GM20000 (cell line): ENCODE results near the gene SDC3.

Experiments used
- DNase-seq: peaks from one replicate; pipeline ENCODE4 v3.0.0; 2012; ENCODE audit warnings: low spot score
- TF ChIP-seq, protein P1 (sequence below): IDR thresholded peaks from 2 replicates; pipeline ENCODE4 v1.5.1; 2012; ENCODE audit warnings: mild to moderate bottlenecking, control low read depth; ENCODE audit errors: extremely low read depth, missing control alignments

Gene SDC3

DNA sequence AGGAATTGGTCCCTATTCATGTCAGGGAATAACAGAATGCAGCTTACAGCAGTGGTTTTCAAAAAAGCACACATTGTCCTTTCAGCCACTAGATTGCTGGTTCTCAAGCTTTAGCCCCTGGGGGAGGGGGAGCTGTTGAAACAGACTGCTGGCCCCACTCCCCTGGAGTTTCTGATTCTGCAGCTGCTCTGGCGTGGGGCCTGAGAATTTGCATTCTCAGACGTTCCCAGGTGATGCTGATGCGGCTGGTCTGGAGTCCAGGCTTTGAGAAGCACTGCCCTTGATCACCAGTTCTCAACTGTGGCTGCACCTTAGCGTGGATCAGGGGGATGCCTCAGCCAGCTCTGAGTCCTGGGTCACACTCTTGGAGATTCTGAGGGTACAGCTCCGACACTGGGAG is 88.3 kb downstream of the SDC3 start:
- TF ChIP-seq, protein P1, sequence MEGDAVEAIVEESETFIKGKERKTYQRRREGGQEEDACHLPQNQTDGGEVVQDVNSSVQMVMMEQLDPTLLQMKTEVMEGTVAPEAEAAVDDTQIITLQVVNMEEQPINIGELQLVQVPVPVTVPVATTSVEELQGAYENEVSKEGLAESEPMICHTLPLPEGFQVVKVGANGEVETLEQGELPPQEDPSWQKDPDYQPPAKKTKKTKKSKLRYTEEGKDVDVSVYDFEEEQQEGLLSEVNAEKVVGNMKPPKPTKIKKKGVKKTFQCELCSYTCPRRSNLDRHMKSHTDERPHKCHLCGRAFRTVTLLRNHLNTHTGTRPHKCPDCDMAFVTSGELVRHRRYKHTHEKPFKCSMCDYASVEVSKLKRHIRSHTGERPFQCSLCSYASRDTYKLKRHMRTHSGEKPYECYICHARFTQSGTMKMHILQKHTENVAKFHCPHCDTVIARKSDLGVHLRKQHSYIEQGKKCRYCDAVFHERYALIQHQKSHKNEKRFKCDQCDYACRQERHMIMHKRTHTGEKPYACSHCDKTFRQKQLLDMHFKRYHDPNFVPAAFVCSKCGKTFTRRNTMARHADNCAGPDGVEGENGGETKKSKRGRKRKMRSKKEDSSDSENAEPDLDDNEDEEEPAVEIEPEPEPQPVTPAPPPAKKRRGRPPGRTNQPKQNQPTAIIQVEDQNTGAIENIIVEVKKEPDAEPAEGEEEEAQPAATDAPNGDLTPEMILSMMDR: no peak
- DNase-seq: no peak
